HFFc6 (cell line): Measurements from ENCODE around the gene CDX2. TPM values are rescaled to one million over a fixed set of nuclear protein-coding genes. Genes with fewer than 3 reads are reported as not detected.

Source experiments
- DNase-seq: peaks from one replicate; pipeline ENCODE4 v3.0.0-alpha.2; 2018
- H3K27ac Mint-ChIP-seq: 2 replicates; pipeline ENCODE4 v1.8.0; 2020; ENCODE audit warnings: mild to moderate bottlenecking, mixed read lengths
- H3K27me3 Mint-ChIP-seq: 2 replicates; pipeline ENCODE4 v1.8.0; 2021; ENCODE audit warnings: mild to moderate bottlenecking, moderate library complexity, mixed read lengths; ENCODE audit not compliant: insufficient read depth
- H3K36me3 Mint-ChIP-seq: 2 replicates; pipeline ENCODE4 v1.8.0; 2021; ENCODE audit warnings: low read depth, mixed read lengths
- H3K4me1 Mint-ChIP-seq: 2 replicates; pipeline ENCODE4 v1.8.0; 2020; ENCODE audit warnings: low read depth, mixed read lengths
- H3K4me3 Mint-ChIP-seq: 2 replicates; pipeline ENCODE4 v1.8.0; 2020; ENCODE audit warnings: mild to moderate bottlenecking, moderate library complexity, mixed read lengths
- H3K9me3 Mint-ChIP-seq: 2 replicates; pipeline ENCODE4 v1.8.0; 2020; ENCODE audit warnings: mild to moderate bottlenecking, mixed read lengths
- CTCF ChIP-seq: fragments of 200-600 bp; sonication (generic); IDR thresholded peaks from 2 replicates; pipeline ENCODE4 v1.5.0; 2021; ENCODE audit warnings: antibody characterized with exemption, mild to moderate bottlenecking
- total RNA-seq, 6 experiments: library from RNA; stranded (reverse); fragmentation: NEBNext Ultra II Directional; extraction: Animal tissue kit (Norgen Biotek cat#: 25700); gene quantifications; 2 replicates in 1 of 6; 3 replicates in 5 of 6; pipeline ENCODE4 v1.2.3, GENCODE V29; 2021

The CDX2 gene
- total RNA-seq, 6 experiments from 2014 or later = not detected

- H3K27ac Mint-ChIP-seq = no peak overlapping the region
- H3K9me3 Mint-ChIP-seq = no peaks in the 10 kb centered on the region
- no peaks in the 10 kb centered on the region for H3K36me3 Mint-ChIP-seq
- peaks cover 77% of the 10 kb centered on the region for H3K27me3 Mint-ChIP-seq
- no peak for TF ChIP-seq CTCF
- no peak overlapping the region for H3K4me3 Mint-ChIP-seq
- DNase-seq = no peak
- peaks cover 6% of the 10 kb centered on the region for H3K4me1 Mint-ChIP-seq
Observed at GRCh38 chr13:27919659-27919933, 49.5 kb downstream of the CDX2 start.

GRCh38 chr13:27918918-27919658 is 50.0 kb downstream of the CDX2 start:
- TF ChIP-seq CTCF = no peak
- no peak overlapping the region for H3K27ac Mint-ChIP-seq
- no peaks in the 10 kb centered on the region for H3K9me3 Mint-ChIP-seq
- no peak for DNase-seq
- H3K4me1 Mint-ChIP-seq = peaks cover 6% of the 10 kb centered on the region
- H3K27me3 Mint-ChIP-seq = peaks cover 74% of the 10 kb centered on the region
- H3K4me3 Mint-ChIP-seq = no peak overlapping the region
- no peaks in the 10 kb centered on the region for H3K36me3 Mint-ChIP-seq

- Mint-ChIP-seq H3K27ac (no peak overlapping the region), H3K27me3 (peaks cover 66% of the 10 kb centered on the region), H3K4me1 (peaks cover 6% of the 10 kb centered on the region), H3K36me3 (no peaks in the 10 kb centered on the region), H3K4me3 (no peak overlapping the region), H3K9me3 (no peaks in the 10 kb centered on the region)
- no peak for TF ChIP-seq CTCF
- DNase-seq = no peak
Observed at GRCh38 chr13:27918041-27918917, 50.8 kb downstream of the CDX2 start.

GRCh38 chr13:27917121-27917947 is 51.8 kb downstream of the CDX2 start:
- peaks cover 6% of the 10 kb centered on the region for H3K4me1 Mint-ChIP-seq
- H3K27ac Mint-ChIP-seq = no peak overlapping the region
- no peaks in the 10 kb centered on the region for H3K36me3 Mint-ChIP-seq
- no peaks in the 10 kb centered on the region for H3K9me3 Mint-ChIP-seq
- DNase-seq = no peak
- TF ChIP-seq CTCF = no peak
- H3K27me3 Mint-ChIP-seq = peaks cover 57% of the 10 kb centered on the region
- H3K4me3 Mint-ChIP-seq = no peak overlapping the region

- TF ChIP-seq CTCF = no peak
- Mint-ChIP-seq H3K4me3 (no peak overlapping the region), H3K9me3 (no peaks in the 10 kb centered on the region), H3K36me3 (no peaks in the 10 kb centered on the region), H3K4me1 (peaks cover 1% of the 10 kb centered on the region), H3K27me3 (peaks cover 51% of the 10 kb centered on the region), H3K27ac (no peak overlapping the region)
- DNase-seq = no peak
Observed at GRCh38 chr13:27915301-27916207, 53.6 kb downstream of the CDX2 start.
